ENCODE data around the gene STPG2. TPM values are rescaled to one million over a fixed set of nuclear protein-coding genes. Genes with fewer than 3 reads are reported as not detected.

STPG2 gene
- total and polyA plus RNA-seq, 12 donors: 0.07 to 1.8 (median 0.61) TPM; not detected in 3

GRCh38 chr4:97530676-97531075 is 612.6 kb downstream of the STPG2 start:
- DNase-seq: no peak
- no peak for TF ChIP-seq CTCF (IDR thresholded peaks at IDR 0.05)
- TF ChIP-seq POLR2A (IDR thresholded peaks at IDR 0.05): no peak
- Histone ChIP-seq H3K27me3 (no peaks in the 10 kb centered on the region), H3K9me3 (replicated peaks in 1 of 3) (no peaks in the 10 kb centered on the region), H3K27ac (no peak overlapping the region), H3K4me3 (no peak overlapping the region), H3K4me1 (replicated peaks in 1 of 2) (no peaks in the 10 kb centered on the region), H3K36me3 (replicated peaks in 1 of 2) (no peaks in the 10 kb centered on the region)
- intact Hi-C loops (cut with DNase I): no loop called here
- WGBS, 4 donors: 47 to 63% (median 59%) methylated on average over 1 of the region's 1 CpG

GRCh38 chr4:97525236-97525635 is 618.0 kb downstream of the STPG2 start:
- no peaks in the 10 kb centered on the region for H3K4me1 ChIP-seq (replicated peaks in 1 of 2)
- no peaks in the 10 kb centered on the region for H3K36me3 ChIP-seq (replicated peaks in 1 of 2)
- no peak overlapping the region for H3K27ac ChIP-seq
- TF ChIP-seq POLR2A (IDR thresholded peaks at IDR 0.05) (no peak), CTCF (IDR thresholded peaks at IDR 0.05) (no peak)
- no peak overlapping the region for H3K4me3 ChIP-seq
- intact Hi-C loops (cut with DNase I): no loop called here
- DNase-seq: no peak
- no peaks in the 10 kb centered on the region for H3K9me3 ChIP-seq (replicated peaks in 1 of 3)
- 66 to 73% (median 70%) methylated on average over 3 of the region's 3 CpGs for WGBS, 4 donors
- H3K27me3 ChIP-seq: no peaks in the 10 kb centered on the region

GRCh38 chr4:97517939-97518338 is 625.3 kb downstream of the STPG2 start:
- Histone ChIP-seq H3K36me3 (replicated peaks in 1 of 2) (no peaks in the 10 kb centered on the region), H3K4me3 (no peak overlapping the region), H3K27ac (no peak overlapping the region), H3K9me3 (replicated peaks in 1 of 3) (no peaks in the 10 kb centered on the region), H3K27me3 (no peaks in the 10 kb centered on the region), H3K4me1 (replicated peaks in 1 of 2) (no peaks in the 10 kb centered on the region)
- no peak for TF ChIP-seq POLR2A (IDR thresholded peaks at IDR 0.05)
- TF ChIP-seq CTCF (IDR thresholded peaks at IDR 0.05): no peak
- intact Hi-C loops (cut with DNase I): no loop called here
- 72 to 79% (median 77%) methylated on average over 1 of the region's 1 CpG for WGBS, 4 donors
- DNase-seq: no peak

- intact Hi-C loops (cut with DNase I): no loop called here
- Histone ChIP-seq H3K4me3 (no peak overlapping the region), H3K27ac (no peak overlapping the region), H3K9me3 (replicated peaks in 1 of 3) (no peaks in the 10 kb centered on the region), H3K27me3 (no peaks in the 10 kb centered on the region), H3K36me3 (replicated peaks in 1 of 2) (no peaks in the 10 kb centered on the region), H3K4me1 (replicated peaks in 1 of 2) (no peaks in the 10 kb centered on the region)
- DNase-seq: no peak
- no peak for TF ChIP-seq CTCF (IDR thresholded peaks at IDR 0.05)
- no peak for TF ChIP-seq POLR2A (IDR thresholded peaks at IDR 0.05)
- 64 to 76% (median 73%) methylated on average over 3 of the region's 3 CpGs for WGBS, 4 donors
These were observed 629.4 kb downstream of the STPG2 start for GRCh38 chr4:97513917-97514316.

Other genes with a start within 250 kb of the STPG2 start
- 10 to 100 TPM; 10.6 to 28.1 (median 23.7) TPM for gene RAP1GDS1, start 117.9 kb upstream of the STPG2 start, total RNA-seq
- 10 to 100 TPM in 1 of 3 donors, 1 to 10 TPM in 2; 5.9 to 38.1 (median 9.7) TPM for gene RAP1GDS1, start 117.9 kb upstream of the STPG2 start, polyA plus RNA-seq